GM19099 (cell line): ENCODE results near the gene VDAC2.

Source experiments
- POLR2A ChIP-seq: IDR thresholded peaks from 3 replicates; pipeline ENCODE4 v1.6.1; 2011; ENCODE audit warnings: low read depth; ENCODE audit not compliant: insufficient read length; ENCODE audit errors: extremely low read depth

The VDAC2 gene

GRCh38 chr10:75210282-75211006, at the start of gene VDAC2:
TSS of gene VDAC2 (plus strand) at chr10:75210796. CDS start at chr10:75211159, 363 bp downstream.
- peak; percentile 68 for TF ChIP-seq POLR2A

- TF ChIP-seq POLR2A: no peak
Observed at GRCh38 chr10:75165684-75166622, 44.6 kb upstream of the VDAC2 start.

- no peak for TF ChIP-seq POLR2A
Observed at GRCh38 chr10:75166623-75166972, 44.0 kb upstream of the VDAC2 start.

- no peak for TF ChIP-seq POLR2A
Observed at GRCh38 chr10:75168275-75168674, 42.3 kb upstream of the VDAC2 start.

GRCh38 chr10:75170215-75170614, 40.4 kb upstream of the VDAC2 start:
- TF ChIP-seq POLR2A: no peak

GRCh38 chr10:75175046-75175445, 35.5 kb upstream of the VDAC2 start:
- no peak for TF ChIP-seq POLR2A

- TF ChIP-seq POLR2A: no peak
Observed at GRCh38 chr10:75176046-75176445, 34.5 kb upstream of the VDAC2 start.

GRCh38 chr10:75176736-75177135, 33.9 kb upstream of the VDAC2 start:
- TF ChIP-seq POLR2A: no peak

- no peak for TF ChIP-seq POLR2A
Observed at GRCh38 chr10:75179657-75180177, 30.9 kb upstream of the VDAC2 start.

GRCh38 chr10:75180592-75180991, 30.0 kb upstream of the VDAC2 start:
- no peak for TF ChIP-seq POLR2A

GRCh38 chr10:75181073-75181472, 29.5 kb upstream of the VDAC2 start:
- no peak for TF ChIP-seq POLR2A

- TF ChIP-seq POLR2A: no peak
Observed at GRCh38 chr10:75186310-75186709, 24.3 kb upstream of the VDAC2 start.

- no peak for TF ChIP-seq POLR2A
Observed at GRCh38 chr10:75187961-75188426, 22.6 kb upstream of the VDAC2 start.

GRCh38 chr10:75189266-75190096, 21.1 kb upstream of the VDAC2 start:
- no peak for TF ChIP-seq POLR2A
